Thyroid gland (tissue), 4 donors: ENCODE measurements around the gene SPATA2L.

ENCODE experiments used
- CTCF ChIP-seq, 6 experiments: fragments of 200-600 bp in 3 of 6; fragments of 450-650 bp in 3 of 6; sonication (generic) in 3 of 6; IDR thresholded peaks; one replicate each; pipeline ENCODE4 v1.5.1; 2016 to 2019; ENCODE audit warnings: antibody characterized with exemption in 6 of 6, mild to moderate bottlenecking in 2 of 6, inconsistent platforms in 1 of 6, moderate library complexity in 1 of 6
- POLR2A ChIP-seq, 2 donors: fragments of 450-650 bp; IDR thresholded peaks; one replicate each; pipeline ENCODE4 v1.6.1; 2017; ENCODE audit warnings: antibody characterized with exemption in 2 of 2, mild to moderate bottlenecking in 2 of 2, moderate library complexity in 1 of 2

GRCh38 chr16:89708481-89708931, 7.0 kb upstream of the SPATA2L start:
- TF ChIP-seq CTCF (IDR thresholded peaks at IDR 0.05) (no peak), POLR2A (IDR thresholded peaks at IDR 0.05) (no peak)
